Lung (tissue), 12 donors: ENCODE data around the gene PALM3. TPM values are rescaled to one million over a fixed set of nuclear protein-coding genes. Genes with fewer than 3 reads are reported as not detected.
"Not testable (repeated sequence)": the region's sequence is repeated elsewhere in the genome, so short reads cannot be mapped to it uniquely, and the experiment has no call there.

Experiments
- ATAC-seq: fragments of 200-7000 bp; cut with Tn5 transposase; one replicate; pipeline ENCODE4 v1.9.1; 2020; ENCODE audit warnings: moderate number of reproducible peaks; ENCODE audit not compliant: insufficient read depth, low FRiP score
- DNase-seq, 3 donors: peaks; one replicate each; pipeline ENCODE4 v3.0.0-alpha.2; 2013 to 2017
- H3K27ac ChIP-seq, 2 donors: one replicate each; pipeline ENCODE4 v1.5.1; 2013; ENCODE audit warnings: mild to moderate bottlenecking in 2 of 2, moderate library complexity in 2 of 2, control low read depth in 1 of 2, inconsistent platforms in 1 of 2, low read depth in 1 of 2, low read length in 1 of 2
- H3K27me3 ChIP-seq, 3 donors: one replicate each; pipeline ENCODE4 v1.5.1; 2013; ENCODE audit warnings: low read length in 2 of 3; ENCODE audit not compliant: control insufficient read depth in 3 of 3, insufficient read depth in 3 of 3
- H3K36me3 ChIP-seq, 4 donors: one replicate each; pipeline ENCODE4 v1.5.1; 2013; ENCODE audit warnings: low read length in 4 of 4, mild to moderate bottlenecking in 1 of 4, moderate library complexity in 1 of 4; ENCODE audit not compliant: control insufficient read depth in 4 of 4, insufficient read depth in 4 of 4
- H3K4me1 ChIP-seq, 5 donors: one replicate each; pipeline ENCODE4 v1.5.1; 2013; ENCODE audit warnings: low read length in 5 of 5, mild to moderate bottlenecking in 2 of 5, moderate library complexity in 1 of 5; ENCODE audit not compliant: control insufficient read depth in 5 of 5, insufficient read depth in 5 of 5
- H3K4me3 ChIP-seq: one replicate; pipeline ENCODE4 v1.5.1; 2013; ENCODE audit warnings: mild to moderate bottlenecking, control low read depth, moderate library complexity
- H3K9ac ChIP-seq, 2 donors: one replicate each; pipeline ENCODE4 v1.5.1; 2013; ENCODE audit warnings: low read length in 2 of 2, control low read depth in 1 of 2; ENCODE audit not compliant: insufficient read depth in 1 of 2
- H3K9me3 ChIP-seq, 4 donors: one replicate each; pipeline ENCODE4 v1.5.1; 2013; ENCODE audit warnings: low read length in 3 of 4, mild to moderate bottlenecking in 1 of 4, moderate library complexity in 1 of 4; ENCODE audit not compliant: control insufficient read depth in 4 of 4, insufficient read depth in 3 of 4
- WGBS, 2 donors: extraction: QIAGEN DNeasy Blood & Tissue Kit; methylation state at CpG; one replicate each; pipeline ENCODE4 v1.1.7; 2013; 5-methylcytosine and 5-hydroxymethylcytosine counted together
- polyA plus RNA-seq, 2 donors: library from polyadenylated mRNA; stranded (reverse); fragments of 200-250 nt; gene quantifications; one replicate each; pipeline ENCODE4 v1.2.1, GENCODE V29; 2013
- total RNA-seq, 2 donors: library from RNA; depleted of rRNA in 1 of 2; stranded (reverse); fragments of >200 nt in 1 of 2; gene quantifications; one replicate each; pipeline ENCODE4 v1.2.1, GENCODE V29; 2014 to 2021
- TF ChIP-seq, protein P1 (sequence below): IDR thresholded peaks from 2 replicates; pipeline ENCODE4 v1.5.1; 2012; ENCODE audit warnings: mild to moderate bottlenecking; ENCODE audit errors: control extremely low read depth, extremely low read depth
- donor health status: control.
- donor health status: control.
- donor health status: Bipolar disorder and iron deficiency.
- donor health status: healthy.
- donor health status: DM: yes; HTN: yes; CAD: no.

PALM3 gene
- total and polyA plus RNA-seq, 4 donors: 0.71 to 20.6 (median 8.4) TPM

DNA sequence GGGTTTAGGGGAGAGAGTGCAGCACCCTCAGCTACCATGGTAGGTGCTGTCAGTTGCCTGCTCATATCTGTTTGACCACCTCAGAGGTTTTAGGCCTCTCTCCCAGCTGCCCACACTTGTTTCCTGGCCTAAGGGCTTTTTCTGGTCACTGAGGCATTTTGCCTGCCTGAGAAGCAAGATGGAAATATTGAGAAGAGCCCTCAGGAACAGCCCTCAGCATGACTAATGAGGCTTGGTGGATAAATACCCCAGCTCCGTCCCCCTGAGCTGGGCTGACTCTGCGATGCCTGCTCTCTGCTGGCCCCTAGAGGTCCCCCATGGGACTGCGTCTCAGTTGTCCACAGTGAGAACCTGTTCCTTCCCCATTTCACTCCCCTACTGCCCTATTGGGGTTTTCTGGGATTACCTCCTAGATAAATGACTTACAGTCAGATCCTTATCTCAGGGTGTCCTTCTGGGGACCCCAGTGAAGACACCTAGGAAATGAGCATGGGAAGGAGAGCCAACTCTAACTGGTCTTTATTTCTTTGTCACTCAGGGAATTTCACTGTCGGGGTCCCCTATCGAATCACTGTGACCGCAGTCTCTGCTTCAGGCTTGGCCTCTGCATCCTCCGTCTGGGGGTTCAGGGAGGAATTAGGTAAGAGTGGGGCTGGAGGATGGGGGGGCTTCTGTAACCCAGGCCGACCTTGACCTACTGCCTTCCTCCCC, 13.3 kb downstream of the PALM3 start:
- peak; percentile 72 for ATAC-seq
- TF ChIP-seq, protein P1, sequence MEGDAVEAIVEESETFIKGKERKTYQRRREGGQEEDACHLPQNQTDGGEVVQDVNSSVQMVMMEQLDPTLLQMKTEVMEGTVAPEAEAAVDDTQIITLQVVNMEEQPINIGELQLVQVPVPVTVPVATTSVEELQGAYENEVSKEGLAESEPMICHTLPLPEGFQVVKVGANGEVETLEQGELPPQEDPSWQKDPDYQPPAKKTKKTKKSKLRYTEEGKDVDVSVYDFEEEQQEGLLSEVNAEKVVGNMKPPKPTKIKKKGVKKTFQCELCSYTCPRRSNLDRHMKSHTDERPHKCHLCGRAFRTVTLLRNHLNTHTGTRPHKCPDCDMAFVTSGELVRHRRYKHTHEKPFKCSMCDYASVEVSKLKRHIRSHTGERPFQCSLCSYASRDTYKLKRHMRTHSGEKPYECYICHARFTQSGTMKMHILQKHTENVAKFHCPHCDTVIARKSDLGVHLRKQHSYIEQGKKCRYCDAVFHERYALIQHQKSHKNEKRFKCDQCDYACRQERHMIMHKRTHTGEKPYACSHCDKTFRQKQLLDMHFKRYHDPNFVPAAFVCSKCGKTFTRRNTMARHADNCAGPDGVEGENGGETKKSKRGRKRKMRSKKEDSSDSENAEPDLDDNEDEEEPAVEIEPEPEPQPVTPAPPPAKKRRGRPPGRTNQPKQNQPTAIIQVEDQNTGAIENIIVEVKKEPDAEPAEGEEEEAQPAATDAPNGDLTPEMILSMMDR: peak; percentile 62
- Histone ChIP-seq H3K27ac (no peak overlapping the region), H3K4me1 (no peaks in the 10 kb centered on the region), H3K36me3 (peaks cover 0 to 24% (median 3%) of the 10 kb centered on the region in 4 donors), H3K9ac (no peak overlapping the region), H3K27me3 (no peaks in the 10 kb centered on the region), H3K9me3 (peaks cover 0 to 5% (median 1%) of the 10 kb centered on the region in 4 donors), H3K4me3 (no peak overlapping the region)
- no peak for DNase-seq
- WGBS, 2 donors: 77% methylated on average over 8 of the region's 8 CpGs

DNA sequence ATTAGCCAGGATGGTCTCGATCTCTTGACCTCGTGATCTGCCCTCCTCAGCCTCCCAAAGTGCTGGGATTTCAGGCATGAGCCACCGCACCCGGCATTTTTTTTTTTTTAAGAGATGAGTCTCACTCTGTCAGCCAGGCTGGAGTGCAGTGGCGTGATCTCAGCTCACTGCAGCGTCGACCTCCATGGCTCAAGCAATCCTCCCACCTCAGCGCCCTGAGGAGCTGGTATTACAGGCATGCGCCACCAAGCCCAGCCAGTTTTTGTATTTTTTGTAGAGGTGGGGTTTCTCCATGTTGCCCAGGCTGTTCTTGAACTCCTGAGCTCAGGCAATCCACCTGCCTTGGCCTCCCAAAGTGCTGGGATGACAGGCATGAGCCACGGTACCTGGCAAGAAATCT, 14.0 kb downstream of the PALM3 start:
- not testable (repeated sequence) for H3K9ac ChIP-seq, H3K4me3 ChIP-seq, DNase-seq, ATAC-seq, H3K4me1 ChIP-seq, H3K27ac ChIP-seq, H3K9me3 ChIP-seq, H3K27me3 ChIP-seq
- WGBS, 2 donors: 96 to 99% methylated on average over 10 of the region's 10 CpGs
- H3K36me3 ChIP-seq: peaks cover 0 to 26% (median 0%) of the 10 kb centered on the region in 4 donors

DNA sequence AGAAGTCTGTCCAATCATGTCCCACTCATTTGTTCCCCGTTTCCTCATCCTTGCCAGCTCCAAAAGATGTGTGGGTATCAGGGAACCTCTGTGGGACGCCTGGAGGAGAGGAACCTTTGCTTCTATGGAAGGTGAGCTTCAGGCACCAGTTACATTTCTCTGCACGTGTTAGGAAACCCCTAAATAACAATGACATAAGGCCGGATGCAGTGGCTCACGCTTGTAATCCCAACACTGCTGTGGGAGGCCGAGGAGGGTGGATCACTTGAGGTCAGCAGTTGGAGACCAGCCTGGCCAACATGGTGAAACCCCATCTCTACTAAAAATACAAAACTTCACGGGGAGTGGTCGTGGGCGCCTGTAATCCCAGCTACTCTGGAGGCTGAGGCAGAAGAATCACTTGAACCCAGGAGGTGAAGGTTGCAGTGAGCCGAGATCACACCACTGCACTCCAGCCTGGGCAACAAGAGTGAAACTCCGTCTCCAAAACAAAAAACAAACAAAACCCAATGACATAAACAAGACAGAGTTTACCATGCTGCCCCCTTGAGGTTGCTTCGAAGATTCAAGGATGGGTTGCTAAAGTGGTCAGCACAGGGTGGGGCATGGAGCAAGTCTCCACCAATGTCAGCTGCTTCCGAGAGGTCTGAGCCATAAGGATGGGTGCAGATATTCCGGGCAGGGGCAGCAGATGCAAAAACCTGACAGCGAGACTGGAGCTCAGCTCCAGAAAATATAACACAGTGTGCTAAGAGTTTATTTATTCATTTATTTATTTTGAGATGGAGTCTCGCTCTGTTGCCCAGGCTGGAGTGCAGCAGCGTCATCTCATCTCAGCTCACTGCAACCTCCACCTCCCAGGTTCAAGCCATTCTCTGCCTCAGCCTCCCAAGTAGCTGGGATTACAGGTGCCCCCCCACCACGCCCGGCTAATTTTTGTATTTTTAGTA, 18.9 kb downstream of the PALM3 start:
- not testable (repeated sequence) for H3K27me3 ChIP-seq, ATAC-seq, H3K4me1 ChIP-seq, H3K9me3 ChIP-seq, H3K9ac ChIP-seq, H3K4me3 ChIP-seq
- TF ChIP-seq, protein P1: peak; percentile 17
- H3K36me3 ChIP-seq: peaks cover 0 to 15% (median 0%) of the 10 kb centered on the region in 4 donors
- WGBS, 2 donors: 62 to 63% methylated on average over 19 of the region's 19 CpGs
- peak; percentile 73 to 85 (median 80) for DNase-seq
- peak overlapping the region in 1 of 2 donors; percentile 77 for H3K27ac ChIP-seq

DNA sequence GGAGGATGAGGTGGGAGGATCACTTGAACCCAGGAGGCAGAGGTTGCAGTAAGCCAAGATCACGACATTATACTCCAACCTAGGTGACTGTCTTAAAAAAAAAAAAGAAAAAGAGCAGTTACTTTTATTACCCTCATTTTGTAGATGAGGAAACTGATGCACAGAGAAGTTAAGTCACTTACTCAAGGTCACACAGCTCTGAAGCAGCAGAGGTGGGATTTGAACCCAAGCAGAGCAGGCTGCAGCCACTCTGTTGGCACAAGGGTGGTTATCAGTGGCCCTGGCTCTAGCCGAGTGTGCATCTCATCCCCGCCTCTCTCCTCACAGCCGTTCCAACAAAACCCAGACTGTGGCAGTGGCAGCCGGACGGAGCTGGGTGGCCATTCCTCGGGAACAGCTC, 22.7 kb downstream of the PALM3 start:
- Histone ChIP-seq H3K9me3 (no peaks in the 10 kb centered on the region), H3K4me1 (peaks cover 0 to 3% (median 0%) of the 10 kb centered on the region in 5 donors), H3K4me3 (no peak overlapping the region), H3K27me3 (no peaks in the 10 kb centered on the region), H3K27ac (no peak overlapping the region), H3K9ac (no peak overlapping the region), H3K36me3 (peaks cover 0 to 13% (median 0%) of the 10 kb centered on the region in 4 donors)
- DNase-seq (no peak), ATAC-seq (no peak)
- WGBS, 2 donors: 90 to 97% methylated on average over 7 of the region's 7 CpGs
- TF ChIP-seq, protein P1: no peak
